GM12878 (cell line): ENCODE results near the gene POFUT1. TPM values are rescaled to one million over a fixed set of nuclear protein-coding genes. Genes with fewer than 3 reads are reported as not detected.
A peak's percentile ranks its signal among the peaks of the same experiment; 100 is the strongest.

Source experiments
- ATAC-seq: fragments of 200-7000 bp; cut with Tn5 transposase; 3 replicates; pipeline ENCODE4 v1.9.1; 2020; ENCODE audit warnings: mild to moderate bottlenecking, moderate library complexity
- BruUV-seq: library from RNA; stranded (reverse); fragments of 400-500 nt; replicated peaks from 2 replicates; lab custom pipeline; 2021; lab: Mats Ljungman, UMichigan
- CTCF ChIA-PET: fragments of 300-600 bp; sonication (Branson Sonifier 250); formaldehyde crosslinking; extraction: SDS; loops from one replicate; lab custom pipeline; 2021; ENCODE audit warnings: inconsistent platforms; lab: Yijun Ruan, JAX
- POLR2A ChIA-PET: fragments of 350-600 bp; formaldehyde crosslinking; extraction: SDS; loops from one replicate; lab custom pipeline; 2021; ENCODE audit warnings: inconsistent platforms; lab: Charles Lee
- RAD21 ChIA-PET: fragments of 300-600 bp; sonication (Branson Sonifier 250); formaldehyde crosslinking; loops from one replicate; lab custom pipeline; 2023; ENCODE audit warnings: antibody characterized with exemption; ENCODE audit not compliant: unreplicated experiment; lab: Charles Lee
- SMC1A ChIA-PET: fragments of 300-600 bp; sonication (Branson Sonifier 250); formaldehyde crosslinking; loops from one replicate; lab custom pipeline; 2023; ENCODE audit not compliant: unreplicated experiment, uncharacterized antibody; lab: Charles Lee
- DNase-seq: peaks from one replicate; pipeline ENCODE4 v3.0.0-alpha.2; 2011; ENCODE audit warnings: low read depth, low spot score
- FAIRE-seq: peaks from 3 replicates; lab custom pipeline; 2011; peaks lifted over from hg19 to GRCh38; lab: Jason Lieb, UNC
- H2AFZ ChIP-seq: 2 replicates; pipeline ENCODE4 v1.6.0; 2011; ENCODE audit warnings: low read depth, low read length, control low read depth; ENCODE audit not compliant: control insufficient read depth
- H3K27ac ChIP-seq: 2 replicates; pipeline ENCODE4 v1.5.1; 2011; ENCODE audit warnings: control low read depth; ENCODE audit not compliant: control insufficient read depth, insufficient read depth
- H3K27me3 ChIP-seq, 2 experiments: replicated peaks in 1 of 2; 2 replicates each; pipeline versions ENCODE4 v1.6.0 to v1.6.1; 2011; ENCODE audit warnings: low read length in 1 of 2; ENCODE audit not compliant: control insufficient read depth in 2 of 2, insufficient read depth in 2 of 2
- H3K36me3 ChIP-seq, 2 experiments: 2 replicates each; pipeline ENCODE4 v1.5.1; 2011; ENCODE audit warnings: low read length in 1 of 2; ENCODE audit not compliant: control insufficient read depth in 2 of 2, insufficient read depth in 2 of 2
- H3K4me1 ChIP-seq: 2 replicates; pipeline ENCODE4 v1.6.1; 2011; ENCODE audit warnings: mild to moderate bottlenecking, low read length, moderate library complexity, mixed read lengths; ENCODE audit not compliant: control insufficient read depth, insufficient read depth
- H3K4me2 ChIP-seq: 2 replicates; pipeline ENCODE4 v1.6.0; 2011; ENCODE audit warnings: control low read depth; ENCODE audit not compliant: control insufficient read depth, insufficient read depth
- H3K4me3 ChIP-seq: fragments of 200-600 bp; sonication (generic); 2 replicates; pipeline ENCODE4 v1.5.1; 2016
- H3K79me2 ChIP-seq: 2 replicates; pipeline ENCODE4 v1.6.0; 2011; ENCODE audit warnings: low read length; ENCODE audit not compliant: control insufficient read depth, insufficient read depth
- H3K9ac ChIP-seq: 2 replicates; pipeline ENCODE4 v1.8.0; 2011; ENCODE audit warnings: low read length, control low read depth, mixed read lengths; ENCODE audit not compliant: control insufficient read depth, insufficient read depth
- H3K9me3 ChIP-seq: replicated peaks from 3 replicates; pipeline ENCODE4 v1.5.1; 2011; ENCODE audit warnings: mild to moderate bottlenecking, low read length; ENCODE audit not compliant: control insufficient read depth, insufficient read depth
- H4K20me1 ChIP-seq: 2 replicates; pipeline ENCODE4 v1.6.0; 2011; ENCODE audit not compliant: control insufficient read depth, insufficient read depth
- ATF2 ChIP-seq: IDR thresholded peaks from 2 replicates; pipeline ENCODE4 v1.6.1; 2012; ENCODE audit warnings: low read length, inconsistent platforms
- NFIC ChIP-seq: IDR thresholded peaks from 2 replicates; pipeline ENCODE4 v1.6.1; 2012; ENCODE audit warnings: low read depth, mild to moderate bottlenecking, inconsistent platforms, low read length, moderate library complexity
- YY1 ChIP-seq: IDR thresholded peaks from 2 replicates; pipeline ENCODE4 v1.6.1; 2011; ENCODE audit warnings: low read depth, mild to moderate bottlenecking, low read length
- WGBS: methylation state at CpG from one replicate; pipeline ENCODE4 v1.1.6; 2016; ENCODE audit warnings: low lambda C conversion rate; ENCODE audit not compliant: insufficient replicate concordance, insufficient coverage; ENCODE audit errors: missing lambda C conversion rate; 5-methylcytosine and 5-hydroxymethylcytosine counted together
- in situ Hi-C: fragments of 300-500 bp; cut with MboI; formaldehyde crosslinking; loops from 9 replicates; pipeline ENCODE4 v1.14.3; 2018; ENCODE audit warnings: mixed read lengths
- intact Hi-C: fragments of 100-400 bp; cut with micrococcal nuclease; formaldehyde crosslinking; loops from one replicate; pipeline ENCODE4 v1.14.2; 2022; ENCODE audit not compliant: unreplicated experiment
- polyA plus RNA-seq, 11 experiments: library from polyadenylated mRNA; depleted of rRNA in 4 of 11; unstranded in 6 of 11; stranded (reverse) in 5 of 11; fragments of >200 nt; fragmentation: Nextera tagmentation in 4 of 11; fragmentation: Illumina TruSeq in 1 of 11; extraction: Ambion mirVana in 4 of 11; extraction: Trizol in 1 of 11; gene quantifications; 1 replicate in 1 of 11; 2 replicates in 10 of 11; pipeline versions ENCODE4 v1.2.1 to v1.2.3, GENCODE V29; 2011 to 2016; ENCODE audit warnings: inconsistent platforms in 2 of 11, missing spikeins in 2 of 11, low read depth in 1 of 11
- total RNA-seq, 4 experiments: library from RNA; depleted of rRNA in 3 of 4; stranded (reverse); fragments of >200 nt in 3 of 4; fragmentation: Illumina TruSeq in 1 of 4; extraction: Trizol in 1 of 4; gene quantifications; 2 replicates each; pipeline versions ENCODE4 v1.2.1 to v1.2.3, GENCODE V29; 2013 to 2021
- TF ChIP-seq, protein P1 (sequence below): fragments of 450-650 bp; formaldehyde crosslinking; IDR thresholded peaks from 2 replicates; pipeline ENCODE4 v1.4.0; 2020; ENCODE audit warnings: mild to moderate bottlenecking, moderate library complexity

POFUT1 gene
- total and polyA plus RNA-seq, 10 of the 15 experiments (the other 5 are each of a cell fraction or from before 2014, with no cell fraction given), result 2.6 to 33.4 (median 23.1) TPM

DNA sequence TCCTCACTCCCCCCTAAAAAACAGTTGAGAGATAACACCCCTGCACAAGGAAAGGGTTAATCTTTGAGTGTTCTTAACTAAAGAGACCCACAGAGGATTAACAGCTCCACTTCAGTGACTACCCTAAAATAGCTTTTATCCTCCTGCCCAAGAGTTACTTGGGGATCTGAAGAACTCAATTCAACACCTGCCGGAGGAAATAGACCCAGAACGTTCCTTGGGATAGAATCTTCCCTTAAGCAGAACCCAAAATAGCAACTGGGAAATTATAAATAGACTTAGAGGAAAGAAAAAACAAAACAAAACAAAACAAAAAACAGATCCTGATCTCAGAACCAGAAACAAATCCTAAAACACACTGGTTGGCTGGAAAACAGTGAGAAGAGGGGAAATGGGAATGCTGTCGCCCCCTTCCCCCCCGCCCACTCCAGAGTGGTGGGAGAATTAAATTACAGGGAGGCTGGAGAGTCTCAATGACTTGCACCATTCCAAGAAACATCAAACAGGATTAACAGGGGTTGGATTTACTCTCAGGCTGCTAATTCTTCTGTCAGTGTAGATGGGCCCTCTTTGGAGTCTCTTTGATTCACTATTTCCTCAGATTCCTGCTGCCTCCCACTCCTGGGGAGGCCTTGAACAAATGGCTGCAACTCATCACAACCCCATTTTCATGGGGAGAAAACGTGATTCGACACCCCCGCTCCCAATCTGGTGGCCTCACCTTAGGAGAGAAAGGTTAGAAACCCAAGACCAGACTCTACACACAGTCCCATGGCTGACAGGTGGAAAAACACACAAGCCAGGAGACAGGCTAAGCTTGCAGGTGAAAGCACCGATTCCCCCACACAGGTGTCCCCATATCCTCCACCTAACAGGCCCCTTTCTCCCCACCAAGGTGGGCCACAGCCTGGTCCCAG, 1.6 kb upstream of the POFUT1 start:
- in situ Hi-C loops (no loop called here), intact Hi-C loops (loop anchor here (2.0 to 5.0 kb wide), 3 partner anchors 81 to 174 kb away; partner anchors contain the start of gene ASXL1)
- peaks cover 83% of the 10 kb centered on the region for H3K79me2 ChIP-seq
- no peak overlapping the region for H2AFZ ChIP-seq
- TF ChIP-seq, protein P1, sequence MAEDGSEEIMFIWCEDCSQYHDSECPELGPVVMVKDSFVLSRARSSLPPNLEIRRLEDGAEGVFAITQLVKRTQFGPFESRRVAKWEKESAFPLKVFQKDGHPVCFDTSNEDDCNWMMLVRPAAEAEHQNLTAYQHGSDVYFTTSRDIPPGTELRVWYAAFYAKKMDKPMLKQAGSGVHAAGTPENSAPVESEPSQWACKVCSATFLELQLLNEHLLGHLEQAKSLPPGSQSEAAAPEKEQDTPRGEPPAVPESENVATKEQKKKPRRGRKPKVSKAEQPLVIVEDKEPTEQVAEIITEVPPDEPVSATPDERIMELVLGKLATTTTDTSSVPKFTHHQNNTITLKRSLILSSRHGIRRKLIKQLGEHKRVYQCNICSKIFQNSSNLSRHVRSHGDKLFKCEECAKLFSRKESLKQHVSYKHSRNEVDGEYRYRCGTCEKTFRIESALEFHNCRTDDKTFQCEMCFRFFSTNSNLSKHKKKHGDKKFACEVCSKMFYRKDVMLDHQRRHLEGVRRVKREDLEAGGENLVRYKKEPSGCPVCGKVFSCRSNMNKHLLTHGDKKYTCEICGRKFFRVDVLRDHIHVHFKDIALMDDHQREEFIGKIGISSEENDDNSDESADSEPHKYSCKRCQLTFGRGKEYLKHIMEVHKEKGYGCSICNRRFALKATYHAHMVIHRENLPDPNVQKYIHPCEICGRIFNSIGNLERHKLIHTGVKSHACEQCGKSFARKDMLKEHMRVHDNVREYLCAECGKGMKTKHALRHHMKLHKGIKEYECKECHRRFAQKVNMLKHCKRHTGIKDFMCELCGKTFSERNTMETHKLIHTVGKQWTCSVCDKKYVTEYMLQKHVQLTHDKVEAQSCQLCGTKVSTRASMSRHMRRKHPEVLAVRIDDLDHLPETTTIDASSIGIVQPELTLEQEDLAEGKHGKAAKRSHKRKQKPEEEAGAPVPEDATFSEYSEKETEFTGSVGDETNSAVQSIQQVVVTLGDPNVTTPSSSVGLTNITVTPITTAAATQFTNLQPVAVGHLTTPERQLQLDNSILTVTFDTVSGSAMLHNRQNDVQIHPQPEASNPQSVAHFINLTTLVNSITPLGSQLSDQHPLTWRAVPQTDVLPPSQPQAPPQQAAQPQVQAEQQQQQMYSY (CRISPR knock-in tag), result no peak
- TF ChIP-seq YY1 (no peak), NFIC (peak; percentile 26; the same call in 1 of the 2 replicates), ATF2 (0 out of 2 replicates have a peak, but pooled peaks have one; percentile 7)
- ChIA-PET CTCF (interaction anchor here (0.6 to 1.6 kb wide), 5 partner anchors 44 to 174 kb away, joined by 3 to 5 read pairs (median 3); no protein-coding TSS in a partner anchor), POLR2A (interaction anchor here (0.5 to 0.9 kb wide), 3 partner anchors 79 to 90 kb away, joined by 3 to 5 read pairs (median 3); no protein-coding TSS in a partner anchor), RAD21 (interaction anchor here (1.0 to 2.8 kb wide), 9 partner anchors 26 to 446 kb away, joined by 3 to 22 read pairs (median 4); partner anchors contain the start of gene ASXL1), SMC1A (interaction anchor here (0.8 to 2.1 kb wide), 10 partner anchors 12 to 171 kb away, joined by 3 to 9 read pairs (median 3); no protein-coding TSS in a partner anchor)
- H3K4me1 ChIP-seq, result peaks cover 20% of the 10 kb centered on the region
- peaks cover 2 to 13% of the 10 kb centered on the region in 2 experiments for H3K36me3 ChIP-seq
- H3K9me3 ChIP-seq, result no peaks in the 10 kb centered on the region
- peak overlapping the region; percentile 77 for H3K4me3 ChIP-seq
- peak overlapping the region; percentile 85 for H3K4me2 ChIP-seq
- 51% methylated on average over 8 of the region's 8 CpGs for WGBS
- no TSS peak for BruUV-seq
- DNase-seq (no peak), ATAC-seq (no peak), FAIRE-seq (no peak)
- no peaks in the 10 kb centered on the region; the same call in 1 of the 2 replicates for H4K20me1 ChIP-seq
- H3K27me3 ChIP-seq, result no peaks in the 10 kb centered on the region
- H3K9ac ChIP-seq, result peak overlapping the region; percentile 98
- H3K27ac ChIP-seq, result peak overlapping the region; percentile 84
